HEK293 (cell line): ENCODE data around the gene DLG2.

Experiments
- CTCF ChIA-PET: fragments of 350-600 bp; formaldehyde crosslinking; extraction: SDS; loops from one replicate; lab custom pipeline; 2021; ENCODE audit warnings: antibody characterized with exemption; lab: Yijun Ruan, JAX
- POLR2A ChIA-PET: fragments of 300-600 bp; formaldehyde crosslinking; extraction: SDS; loops from one replicate; lab custom pipeline; 2020; ENCODE audit warnings: antibody characterized with exemption, inconsistent platforms; lab: Yijun Ruan, JAX
- H3K27ac ChIP-seq: fragments of 200-500 bp; sonication (Bioruptor generic); 2 replicates; pipeline ENCODE4 v1.5.1; 2014; ENCODE audit warnings: low read depth, low read length, control low read depth, inconsistent platforms; ENCODE audit errors: extremely low read depth
- H3K36me3 ChIP-seq, 2 experiments: fragments of 200-500 bp in 1 of 2; sonication (Bioruptor generic) in 1 of 2; 1 replicate in 1 of 2; 2 replicates in 1 of 2; pipeline ENCODE4 v1.5.1; 2014 to 2017; ENCODE audit warnings: inconsistent platforms in 2 of 2, low read length in 2 of 2; ENCODE audit not compliant: control insufficient read depth in 2 of 2, insufficient read depth in 1 of 2
- H3K4me1 ChIP-seq: fragments of 200-500 bp; sonication (Bioruptor generic); 2 replicates; pipeline ENCODE4 v1.5.1; 2014; ENCODE audit warnings: mild to moderate bottlenecking, low read length, inconsistent platforms; ENCODE audit not compliant: control insufficient read depth, insufficient read depth
- H3K4me3 ChIP-seq: 2 replicates; pipeline ENCODE4 v1.5.1; 2011; ENCODE audit warnings: low read depth, mild to moderate bottlenecking, control low read depth, low read length, moderate library complexity
- H3K9me3 ChIP-seq: fragments of 200-500 bp; sonication (Bioruptor generic); 2 replicates; pipeline ENCODE4 v1.5.1; 2014; ENCODE audit warnings: low read depth, low read length, inconsistent platforms; ENCODE audit not compliant: control insufficient read depth, insufficient read depth
- BCL11B ChIP-seq: fragments of 450-650 bp; formaldehyde crosslinking; IDR thresholded peaks from 2 replicates; pipeline ENCODE4 v1.5.1; 2016; ENCODE audit warnings: low read depth, missing biosample characterization, missing genetic modification characterization
- HIC1 ChIP-seq: fragments of 450-650 bp; formaldehyde crosslinking; IDR thresholded peaks from 2 replicates; pipeline ENCODE4 v1.5.1; 2016; ENCODE audit warnings: missing biosample characterization, missing genetic modification characterization
- KLF9 ChIP-seq: fragments of 450-650 bp; formaldehyde crosslinking; IDR thresholded peaks from 2 replicates; pipeline ENCODE4 v1.5.1; 2016; ENCODE audit warnings: missing biosample characterization, missing genetic modification characterization, low read depth
- PRDM6 ChIP-seq: fragments of 450-650 bp; formaldehyde crosslinking; IDR thresholded peaks from 2 replicates; pipeline ENCODE4 v1.5.1; 2017; ENCODE audit warnings: missing biosample characterization, missing genetic modification characterization
- SALL2 ChIP-seq: fragments of 450-650 bp; formaldehyde crosslinking; IDR thresholded peaks from 2 replicates; pipeline ENCODE4 v1.5.0; 2017; ENCODE audit warnings: missing biosample characterization, mild to moderate bottlenecking, missing genetic modification characterization, borderline replicate concordance
- SP2 ChIP-seq: fragments of 450-650 bp; formaldehyde crosslinking; IDR thresholded peaks from 2 replicates; pipeline ENCODE4 v1.5.1; 2016; ENCODE audit warnings: missing biosample characterization, missing genetic modification characterization
- TCF7L2 ChIP-seq: IDR thresholded peaks from 2 replicates; pipeline ENCODE4 v1.6.1; 2011; ENCODE audit warnings: low read depth, mild to moderate bottlenecking, inconsistent platforms, low read length, moderate library complexity, borderline replicate concordance
- ZBTB8A ChIP-seq: fragments of 450-650 bp; formaldehyde crosslinking; IDR thresholded peaks from 2 replicates; pipeline ENCODE4 v1.5.1; 2016; ENCODE audit warnings: missing biosample characterization, missing genetic modification characterization
- ZNF114 ChIP-seq: fragments of 450-650 bp; formaldehyde crosslinking; IDR thresholded peaks from 2 replicates; pipeline ENCODE4 v1.5.0; 2017; ENCODE audit warnings: missing biosample characterization, missing genetic modification characterization
- ZNF138 ChIP-seq: fragments of 450-650 bp; formaldehyde crosslinking; IDR thresholded peaks from 2 replicates; pipeline ENCODE4 v1.5.1; 2016; ENCODE audit warnings: missing biosample characterization, missing genetic modification characterization, borderline replicate concordance
- ZNF19 ChIP-seq: fragments of 450-650 bp; formaldehyde crosslinking; IDR thresholded peaks from 2 replicates; pipeline ENCODE4; 2016; ENCODE audit warnings: missing biosample characterization, missing genetic modification characterization, low read depth
- ZNF223 ChIP-seq: fragments of 450-650 bp; formaldehyde crosslinking; IDR thresholded peaks from 2 replicates; pipeline ENCODE4 v1.5.1; 2016; ENCODE audit warnings: missing biosample characterization, missing genetic modification characterization
- ZNF266 ChIP-seq: fragments of 450-650 bp; formaldehyde crosslinking; IDR thresholded peaks from 2 replicates; pipeline ENCODE4 v1.5.1; 2016; ENCODE audit warnings: missing biosample characterization, missing genetic modification characterization, low read depth
- ZNF48 ChIP-seq: fragments of 450-650 bp; formaldehyde crosslinking; IDR thresholded peaks from 2 replicates; pipeline ENCODE4 v1.5.1; 2016; ENCODE audit warnings: missing biosample characterization, missing genetic modification characterization
- ZNF560 ChIP-seq: fragments of 450-650 bp; formaldehyde crosslinking; IDR thresholded peaks from 2 replicates; pipeline ENCODE4 v1.5.1; 2017; ENCODE audit warnings: missing biosample characterization, missing genetic modification characterization, borderline replicate concordance
- ZNF585B ChIP-seq: fragments of 450-650 bp; formaldehyde crosslinking; IDR thresholded peaks from 2 replicates; pipeline ENCODE4 v1.5.1; 2016; ENCODE audit warnings: missing biosample characterization, missing genetic modification characterization
- ZNF600 ChIP-seq: fragments of 450-650 bp; formaldehyde crosslinking; IDR thresholded peaks from 2 replicates; pipeline ENCODE4 v1.5.1; 2016; ENCODE audit warnings: missing biosample characterization, missing genetic modification characterization
- ZNF621 ChIP-seq: fragments of 450-650 bp; formaldehyde crosslinking; IDR thresholded peaks from 2 replicates; pipeline ENCODE4 v1.5.1; 2017; ENCODE audit warnings: missing biosample characterization, missing genetic modification characterization
- ZNF645 ChIP-seq: fragments of 450-650 bp; formaldehyde crosslinking; IDR thresholded peaks from 2 replicates; pipeline ENCODE4; 2016; ENCODE audit warnings: missing biosample characterization, missing genetic modification characterization
- ZNF660 ChIP-seq: fragments of 450-650 bp; IDR thresholded peaks from 2 replicates; pipeline ENCODE4 v1.5.1; 2018; ENCODE audit warnings: missing biosample characterization, mild to moderate bottlenecking, missing genetic modification characterization
- ZNF704 ChIP-seq: fragments of 450-650 bp; formaldehyde crosslinking; IDR thresholded peaks from 2 replicates; pipeline ENCODE4 v1.5.1; 2016; ENCODE audit warnings: missing biosample characterization, missing genetic modification characterization

DLG2 gene

GRCh38 chr11:83671289-83671688 is 1955.9 kb downstream of the DLG2 start:
- CTCF ChIA-PET: interaction anchor here (0.7 kb wide), 1 partner anchor 10 kb away, joined by 3 read pairs; no protein-coding TSS in a partner anchor
- no peaks in the 10 kb centered on the region for H3K36me3 ChIP-seq
- H3K4me3 ChIP-seq: no peak overlapping the region
- H3K27ac ChIP-seq: no peak overlapping the region
- no peak for TF ChIP-seq ZNF266 (tag by site-specific recombination)
- no peak for TF ChIP-seq ZNF48 (tag by site-specific recombination)
- no peak for TF ChIP-seq TCF7L2
- TF ChIP-seq HIC1: no peak
- no peak for TF ChIP-seq SALL2 (tag by site-specific recombination)
- no peak for TF ChIP-seq KLF9
- no peak for TF ChIP-seq SP2
- no peak for TF ChIP-seq ZNF223 (tag by site-specific recombination)
- TF ChIP-seq ZNF660 (tag by site-specific recombination): no peak
- TF ChIP-seq ZNF585B: no peak
- no peak for TF ChIP-seq ZNF560
- no peak for TF ChIP-seq ZNF138 (tag by site-specific recombination)
- no peak for TF ChIP-seq ZNF114 (tag by site-specific recombination)
- TF ChIP-seq PRDM6 (tag by site-specific recombination): no peak
- TF ChIP-seq BCL11B: no peak
- no peak for TF ChIP-seq ZNF621 (tag by site-specific recombination)
- POLR2A ChIA-PET: no interaction called here
- no peaks in the 10 kb centered on the region for H3K9me3 ChIP-seq
- no peaks in the 10 kb centered on the region for H3K4me1 ChIP-seq

- ChIA-PET CTCF (no interaction called here), POLR2A (no interaction called here)
- TF ChIP-seq ZNF19 (tag by site-specific recombination) (no peak), ZNF704 (tag by site-specific recombination) (no peak), ZBTB8A (no peak)
- H3K27ac ChIP-seq: no peak overlapping the region
- H3K9me3 ChIP-seq: no peaks in the 10 kb centered on the region
- H3K4me1 ChIP-seq: no peaks in the 10 kb centered on the region
- no peaks in the 10 kb centered on the region for H3K36me3 ChIP-seq
- H3K4me3 ChIP-seq: no peak overlapping the region
Observed at GRCh38 chr11:83666149-83666548, 1961.0 kb downstream of the DLG2 start.

GRCh38 chr11:83663988-83664387 is 1963.2 kb downstream of the DLG2 start:
- Histone ChIP-seq H3K36me3 (no peaks in the 10 kb centered on the region), H3K4me3 (no peak overlapping the region), H3K9me3 (no peaks in the 10 kb centered on the region), H3K4me1 (no peaks in the 10 kb centered on the region), H3K27ac (no peak overlapping the region)
- CTCF ChIA-PET: interaction anchor here (0.7 kb wide), 1 partner anchor 695 kb away, joined by 3 read pairs; no protein-coding TSS in a partner anchor
- POLR2A ChIA-PET: no interaction called here
- TF ChIP-seq ZNF645 (tag by site-specific recombination) (no peak), ZNF600 (no peak)
